H1 (cell line): Measurements from ENCODE around the gene SERINC5. TPM values are rescaled to one million over a fixed set of nuclear protein-coding genes. Genes with fewer than 3 reads are reported as not detected.

Source experiments
- CTCF ChIA-PET: fragments of 300-600 bp; sonication (Branson Sonifier 250); formaldehyde crosslinking; loops from one replicate; lab custom pipeline; 2021; ENCODE audit not compliant: partially characterized antibody; lab: Charles Lee
- POLR2A ChIA-PET: fragments of 300-600 bp; sonication (Branson Sonifier 250); formaldehyde crosslinking; loops from one replicate; lab custom pipeline; 2021; ENCODE audit warnings: inconsistent platforms; ENCODE audit not compliant: partially characterized antibody; lab: Charles Lee
- DNase-seq, 2 experiments: peaks; one replicate each; pipeline versions ENCODE4 v3.0.0 to v3.0.0-alpha.2; 2010 to 2022; ENCODE audit warnings: low spot score in 2 of 2, low read depth in 1 of 2, mixed read lengths in 1 of 2
- FAIRE-seq: peaks from 2 replicates; lab custom pipeline; 2011; peaks lifted over from hg19 to GRCh38; lab: Jason Lieb, UNC
- H2AFZ ChIP-seq: 2 replicates; pipeline ENCODE4 v1.8.1; 2012; ENCODE audit warnings: low read length, inconsistent platforms
- H2AK5ac ChIP-seq: 2 replicates; pipeline ENCODE4 v1.6.1; 2013; ENCODE audit warnings: low read depth, low read length
- H2BK120ac ChIP-seq: replicated peaks from 2 replicates; pipeline ENCODE3; 2013; ENCODE audit warnings: low read depth, low read length, inconsistent platforms
- H2BK12ac ChIP-seq: 2 replicates; pipeline ENCODE4 v1.6.1; 2013; ENCODE audit warnings: low read depth, low read length
- H2BK15ac ChIP-seq: 2 replicates; pipeline ENCODE4 v1.6.1; 2013; ENCODE audit warnings: low read length
- H2BK20ac ChIP-seq: 2 replicates; pipeline ENCODE4 v1.6.1; 2013; ENCODE audit warnings: low read length
- H2BK5ac ChIP-seq: 2 replicates; pipeline ENCODE4 v1.6.1; 2013; ENCODE audit warnings: low read depth, low read length
- H3K14ac ChIP-seq: 2 replicates; pipeline ENCODE4 v1.6.1; 2013; ENCODE audit warnings: inconsistent platforms; ENCODE audit not compliant: insufficient read length
- H3K18ac ChIP-seq: 2 replicates; pipeline ENCODE4 v1.6.1; 2013; ENCODE audit warnings: low read length; ENCODE audit errors: extremely low read depth
- H3K23ac ChIP-seq: 2 replicates; pipeline ENCODE4 v1.6.1; 2013; ENCODE audit warnings: inconsistent platforms; ENCODE audit not compliant: insufficient read length
- H3K23me2 ChIP-seq: 2 replicates; pipeline ENCODE4 v1.6.1; 2013; ENCODE audit warnings: low read depth, low read length
- H3K27ac ChIP-seq: 2 replicates; pipeline ENCODE4 v1.6.1; 2011; ENCODE audit warnings: low read depth, low read length, inconsistent platforms
- H3K27me3 ChIP-seq, 4 experiments: replicated peaks in 1 of 4; 1 replicate in 1 of 4; 2 replicates in 3 of 4; pipeline versions ENCODE4 v1.6.1 to v1.8.1; 2011 to 2013; ENCODE audit warnings: low read length in 3 of 4, mild to moderate bottlenecking in 3 of 4, inconsistent platforms in 2 of 4, mixed read lengths in 2 of 4, moderate library complexity in 1 of 4; ENCODE audit not compliant: control insufficient read depth in 3 of 4, insufficient read depth in 3 of 4; ENCODE audit errors: extremely low read depth in 1 of 4
- H3K36me3 ChIP-seq, 4 experiments: 2 replicates each; pipeline versions ENCODE4 v1.6.1 to v1.8.1; 2011 to 2013; ENCODE audit warnings: mild to moderate bottlenecking in 4 of 4, low read length in 3 of 4, moderate library complexity in 2 of 4, control low read depth in 1 of 4, inconsistent platforms in 1 of 4; ENCODE audit not compliant: insufficient read depth in 4 of 4, control insufficient read depth in 2 of 4
- H3K4ac ChIP-seq: replicated peaks from 2 replicates; pipeline ENCODE3; 2013; ENCODE audit warnings: low read length, low read depth, mixed read lengths, inconsistent platforms; ENCODE audit not compliant: insufficient read length
- H3K4me1 ChIP-seq, 4 experiments: replicated peaks in 1 of 4; 1 replicate in 1 of 4; 2 replicates in 3 of 4; pipeline versions ENCODE4 v1.6.1 to v1.8.1; 2011 to 2013; ENCODE audit warnings: low read length in 3 of 4, inconsistent platforms in 2 of 4, mixed read lengths in 1 of 4; ENCODE audit not compliant: insufficient read depth in 4 of 4, control insufficient read depth in 3 of 4
- H3K4me2 ChIP-seq, 2 experiments: 2 replicates each; pipeline versions ENCODE4 v1.6.1 to v1.8.1; 2011 to 2013; ENCODE audit warnings: low read depth in 2 of 2, low read length in 2 of 2, control low read depth in 1 of 2, inconsistent platforms in 1 of 2, mild to moderate bottlenecking in 1 of 2; ENCODE audit not compliant: insufficient read depth in 1 of 2
- H3K4me3 ChIP-seq, 4 experiments: fragments of 200-600, 300-600 bp in 1 of 4; sonication (generic), shearing (Covaris generic), sonication (Bioruptor Twin) in 1 of 4; 2 replicates each; pipeline versions ENCODE4 v1.5.1 to v1.8.1; 2011 to 2016; ENCODE audit warnings: low read length in 4 of 4, low read depth in 3 of 4, control low read depth in 2 of 4, inconsistent platforms in 2 of 4, mild to moderate bottlenecking in 2 of 4, mixed read lengths in 1 of 4, moderate library complexity in 1 of 4; ENCODE audit not compliant: insufficient read depth in 2 of 4; ENCODE audit errors: extremely low read depth in 1 of 4
- H3K56ac ChIP-seq: replicated peaks from 2 replicates; pipeline ENCODE3; 2013; ENCODE audit warnings: low read depth, mild to moderate bottlenecking, mixed read lengths, low read length, inconsistent platforms; ENCODE audit not compliant: insufficient read length
- H3K79me1 ChIP-seq: 2 replicates; pipeline ENCODE4 v1.6.1; 2013; ENCODE audit warnings: low read depth, low read length, control low read depth
- H3K79me2 ChIP-seq, 2 experiments: 2 replicates each; pipeline versions ENCODE4 v1.6.1 to v1.8.1; 2012 to 2013; ENCODE audit warnings: low read length in 2 of 2, mild to moderate bottlenecking in 2 of 2, inconsistent platforms in 1 of 2; ENCODE audit not compliant: insufficient read depth in 2 of 2, control insufficient read depth in 1 of 2
- H3K9ac ChIP-seq, 4 experiments: replicated peaks in 1 of 4; 1 replicate in 1 of 4; 2 replicates in 3 of 4; pipeline versions ENCODE4 v1.6.1 to v1.8.1; 2011 to 2013; ENCODE audit warnings: low read depth in 3 of 4, low read length in 3 of 4, control low read depth in 2 of 4, mild to moderate bottlenecking in 2 of 4, moderate library complexity in 2 of 4, inconsistent platforms in 1 of 4; ENCODE audit errors: extremely low read depth in 1 of 4
- H3K9me3 ChIP-seq, 2 experiments: 2 replicates each; pipeline versions ENCODE4 v1.6.1 to v1.8.1; 2012 to 2013; ENCODE audit warnings: mild to moderate bottlenecking in 2 of 2, moderate library complexity in 2 of 2, control low read depth in 1 of 2, inconsistent platforms in 1 of 2, low read depth in 1 of 2, low read length in 1 of 2, mixed read lengths in 1 of 2; ENCODE audit not compliant: insufficient read depth in 2 of 2
- H4K20me1 ChIP-seq, 2 experiments: replicated peaks in 1 of 2; 2 replicates each; pipeline versions ENCODE3 to v1.8.1; 2011 to 2013; ENCODE audit warnings: inconsistent platforms in 2 of 2, low read length in 2 of 2, mild to moderate bottlenecking in 1 of 2; ENCODE audit not compliant: insufficient read depth in 2 of 2, control insufficient read depth in 1 of 2
- H4K5ac ChIP-seq: 2 replicates; pipeline ENCODE4 v1.6.1; 2013; ENCODE audit warnings: low read length, low read depth, mixed read lengths, inconsistent platforms; ENCODE audit not compliant: insufficient read length
- H4K8ac ChIP-seq: 2 replicates; pipeline ENCODE4 v1.8.0; 2013; ENCODE audit warnings: mild to moderate bottlenecking, moderate library complexity, low read length, inconsistent platforms; ENCODE audit not compliant: insufficient read depth; ENCODE audit errors: extremely low read depth
- H4K91ac ChIP-seq: replicated peaks from 2 replicates; pipeline ENCODE3; 2013; ENCODE audit warnings: low read length, mixed read lengths, inconsistent platforms; ENCODE audit not compliant: insufficient read length
- BCL11A ChIP-seq, 2 experiments: IDR thresholded peaks; one replicate each; pipeline ENCODE4 v1.6.1; 2011; ENCODE audit warnings: low read depth in 2 of 2, low read length in 2 of 2, mild to moderate bottlenecking in 2 of 2
- CBX8 ChIP-seq: fragments of 300-800, 300-1000 bp; sonication (generic); IDR thresholded peaks from 2 replicates; pipeline ENCODE4 v1.7.1; 2016; ENCODE audit warnings: low read depth, low read length, borderline replicate concordance
- CEBPB ChIP-seq: IDR thresholded peaks from 2 replicates; pipeline ENCODE4 v1.6.1; 2012; ENCODE audit warnings: low read depth, low read length
- CHD1 ChIP-seq: IDR thresholded peaks from 2 replicates; pipeline ENCODE4 v1.6.1; 2012; ENCODE audit warnings: low read depth, low read length, improper control_type of control experiment
- CREB1 ChIP-seq: IDR thresholded peaks from 2 replicates; pipeline ENCODE4 v1.6.1; 2012; ENCODE audit warnings: inconsistent platforms
- GTF2F1 ChIP-seq: IDR thresholded peaks from 2 replicates; pipeline ENCODE4 v1.6.1; 2012; ENCODE audit warnings: low read depth, low read length, improper control_type of control experiment, borderline replicate concordance
- NRF1 ChIP-seq: IDR thresholded peaks from 2 replicates; pipeline ENCODE4 v1.6.1; 2011; ENCODE audit warnings: mild to moderate bottlenecking, low read depth, low read length, improper control_type of control experiment
- PHF8 ChIP-seq: fragments of 200-600 bp; sonication (generic); conservative IDR thresholded peaks from 2 replicates; pipeline ENCODE4 v1.7.1; 2012; ENCODE audit warnings: low read depth, mild to moderate bottlenecking, inconsistent platforms, low read length, moderate library complexity
- POLR2AphosphoS5 ChIP-seq: IDR thresholded peaks from 2 replicates; pipeline ENCODE4 v1.6.1; 2011; ENCODE audit warnings: low read depth, low read length
- RXRA ChIP-seq: IDR thresholded peaks from 2 replicates; pipeline ENCODE4 v1.6.1; 2011; ENCODE audit warnings: low read depth, mild to moderate bottlenecking, low read length, moderate library complexity; ENCODE audit not compliant: insufficient read depth
- SP4 ChIP-seq: IDR thresholded peaks from 2 replicates; pipeline ENCODE4 v1.6.1; 2012; ENCODE audit warnings: low read length, inconsistent platforms
- SUZ12 ChIP-seq: fragments of 200-600 bp; sonication (generic); IDR thresholded peaks from 2 replicates; pipeline ENCODE4 v1.6.1; 2012; ENCODE audit warnings: mild to moderate bottlenecking, inconsistent platforms, low read length, moderate library complexity, mixed read lengths
- TCF12 ChIP-seq: IDR thresholded peaks from 2 replicates; pipeline ENCODE4 v1.6.1; 2011; ENCODE audit warnings: low read depth, mild to moderate bottlenecking, low read length
- YY1 ChIP-seq: IDR thresholded peaks from 2 replicates; pipeline ENCODE4 v1.6.1; 2011; ENCODE audit warnings: low read depth, mild to moderate bottlenecking, low read length
- WGBS, 2 experiments: shearing (Covaris generic) in 1 of 2; methylation state at CpG; one replicate each; pipeline versions ENCODE4 v1.1.6 to v1.1.7; 2013 to 2015; ENCODE audit warnings: low lambda C conversion rate in 2 of 2, mixed read lengths in 2 of 2, inconsistent platforms in 1 of 2, low coverage in 1 of 2, missing lambda C conversion rate in 1 of 2; ENCODE audit not compliant: insufficient replicate concordance in 2 of 2, insufficient coverage in 1 of 2, insufficient read length in 1 of 2; ENCODE audit errors: extremely low coverage in 1 of 2, missing lambda C conversion rate in 1 of 2; 5-methylcytosine and 5-hydroxymethylcytosine counted together
- polyA plus RNA-seq, 7 experiments: library from polyadenylated mRNA; depleted of rRNA in 3 of 7; stranded (reverse) in 5 of 7; unstranded in 2 of 7; fragments of >200 nt in 5 of 7; fragments of 200-250 nt in 2 of 7; gene quantifications; 1 replicate in 5 of 7; 2 replicates in 1 of 7; 4 replicates in 1 of 7; pipeline versions ENCODE4 v1.2.1 to v1.2.3, GENCODE V29; 2011 to 2013; ENCODE audit warnings: missing spikeins in 2 of 7, mixed read lengths in 2 of 7
- total RNA-seq: library from RNA; stranded (reverse); fragmentation: NEBNext Ultra II Directional; extraction: Animal tissue kit (Norgen Biotek cat#: 25700); gene quantifications from 2 replicates; pipeline ENCODE4 v1.2.1, GENCODE V29; 2021

SERINC5 gene
- total and polyA plus RNA-seq, 2 of the 8 experiments (the other 6 are each of a cell fraction or from before 2014, with no cell fraction given), result 32.2 to 149 TPM

DNA sequence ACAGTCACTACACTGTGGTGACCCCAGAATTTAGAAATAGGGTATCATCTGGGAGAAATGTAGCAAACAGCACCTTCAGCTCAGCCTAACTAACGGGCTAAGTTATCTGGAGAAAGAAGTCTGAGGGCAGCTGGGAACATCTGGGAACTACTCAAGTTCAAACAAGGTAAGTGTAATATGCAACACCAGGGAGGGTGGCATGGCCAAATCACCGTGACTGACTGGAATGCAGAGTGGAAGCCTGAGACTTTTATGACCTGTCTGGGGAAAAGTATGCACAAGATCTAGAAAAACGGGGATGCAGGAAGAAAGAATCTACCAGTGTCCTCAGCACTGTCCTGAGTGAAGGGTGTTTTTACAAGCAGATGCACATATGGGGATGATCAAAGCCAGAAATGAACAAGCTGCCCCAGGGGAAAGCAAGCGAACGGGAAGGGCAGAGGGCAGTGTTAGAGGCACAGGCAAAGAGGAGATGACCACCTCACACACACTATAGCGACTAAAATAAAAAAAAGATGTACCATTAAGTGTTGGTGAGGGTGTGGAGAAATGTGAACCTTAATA is 59.9 kb downstream of the SERINC5 start:
- Histone ChIP-seq H3K4me3 (no peak overlapping the region), H3K4me2 (no peak overlapping the region), H3K36me3 (peaks cover 0 to 7% (median 4%) of the 10 kb centered on the region in 4 experiments; a peak in 4 of 8 replicates), H2BK15ac (no peak overlapping the region), H3K27ac (no peak overlapping the region), H3K9me3 (no peaks in the 10 kb centered on the region), H2BK12ac (no peak overlapping the region), H2AFZ (no peak overlapping the region), H2BK5ac (0 out of 2 replicates have a peak overlapping the region, but pooled peaks have one; percentile 47), H3K4ac (no peak overlapping the region), H3K79me2 (peaks cover 0 to 89% of the 10 kb centered on the region in 2 experiments; a peak in 3 of 4 replicates), H2BK120ac (no peak overlapping the region), H4K20me1 (peaks cover 2% of the 10 kb centered on the region in 2 experiments), H2AK5ac (no peak overlapping the region), H4K91ac (no peak overlapping the region), H3K23me2 (no peaks in the 10 kb centered on the region), H3K4me1 (peaks cover 12 to 31% (median 27%) of the 10 kb centered on the region in 4 experiments), H4K8ac (no peak overlapping the region), H3K23ac (no peak overlapping the region), H3K9ac (no peak overlapping the region), H4K5ac (no peak overlapping the region), H3K79me1 (peaks cover 14% of the 10 kb centered on the region), H2BK20ac (peak overlapping the region; percentile 55; the same call in 1 of the 2 replicates), H3K14ac (no peak overlapping the region), H3K18ac (no peak overlapping the region), H3K56ac (no peak overlapping the region), H3K27me3 (no peaks in the 10 kb centered on the region)
- DNase-seq, result no peak
- WGBS, 2 experiments, result 88% methylated on average over 6 of the region's 6 CpGs; no CpG with 5 or more reads in 1 of the 2 experiments
- ChIA-PET CTCF (interaction anchor here (1.1 to 2.0 kb wide), 3 partner anchors 9 to 104 kb away, joined by 3 to 6 read pairs (median 3); no protein-coding TSS in a partner anchor), POLR2A (interaction anchor here (0.6 to 2.0 kb wide), 8 partner anchors 9 to 382 kb away, joined by 3 to 6 read pairs (median 4); no protein-coding TSS in a partner anchor)
- FAIRE-seq, result no peak
- TF ChIP-seq SUZ12 (no peak), GTF2F1 (no peak), NRF1 (no peak), POLR2AphosphoS5 (no peak), TCF12 (no peak), BCL11A (IDR thresholded peaks at IDR 0.05; ENCODE audit: low read depth in 2 of 2, low read length in 2 of 2) (no peak), PHF8 (no peak), CEBPB (no peak), CHD1 (no peak), YY1 (no peak), CBX8 (no peak), RXRA (no peak), SP4 (no peak), CREB1 (no peak)
